Left colon (tissue), 2 donors: Measurements from ENCODE around the gene HOXD4. TPM values are rescaled to one million over a fixed set of nuclear protein-coding genes. Genes with fewer than 3 reads are reported as not detected.

Experiments used
- ATAC-seq: fragments of 200-7000 bp; cut with Tn5 transposase; one replicate; pipeline ENCODE4 v1.9.1; 2020; ENCODE audit warnings: mild to moderate bottlenecking, moderate library complexity
- DNase-seq, 2 donors: peaks; one replicate each; pipeline ENCODE4 v3.0.0-alpha.2; 2020
- intact Hi-C, 2 donors: fragments of 100-400 bp; cut with DNase I in 1 of 2; cut with micrococcal nuclease in 1 of 2; formaldehyde crosslinking; loops; one replicate each; pipeline versions ENCODE4 v1.11.2 to v1.14.0; 2022; cut with DNase I, micrococcal nuclease
- total RNA-seq, 2 donors: library from RNA; stranded (reverse); fragmentation: NEBNext Ultra II Directional; extraction: Animal tissue kit (Norgen Biotek cat#: 25700); gene quantifications; one replicate each; pipeline ENCODE4 v1.2.1, GENCODE V29; 2021
- donor health status: DM: no; HTN: no; CAD: no.
- donor health status: DM: yes; HTN: yes; CAD: no.

The HOXD4 gene
- total RNA-seq, 2 donors from 2014 or later: 3.8 to 9.7 TPM

- intact Hi-C loops: no loop called here
- DNase-seq: peak in 1 of 2 donors; percentile 22
- no peak for ATAC-seq
Measured at GRCh38 chr2:176135035-176135440, 16.3 kb upstream of the HOXD4 start.

DNA sequence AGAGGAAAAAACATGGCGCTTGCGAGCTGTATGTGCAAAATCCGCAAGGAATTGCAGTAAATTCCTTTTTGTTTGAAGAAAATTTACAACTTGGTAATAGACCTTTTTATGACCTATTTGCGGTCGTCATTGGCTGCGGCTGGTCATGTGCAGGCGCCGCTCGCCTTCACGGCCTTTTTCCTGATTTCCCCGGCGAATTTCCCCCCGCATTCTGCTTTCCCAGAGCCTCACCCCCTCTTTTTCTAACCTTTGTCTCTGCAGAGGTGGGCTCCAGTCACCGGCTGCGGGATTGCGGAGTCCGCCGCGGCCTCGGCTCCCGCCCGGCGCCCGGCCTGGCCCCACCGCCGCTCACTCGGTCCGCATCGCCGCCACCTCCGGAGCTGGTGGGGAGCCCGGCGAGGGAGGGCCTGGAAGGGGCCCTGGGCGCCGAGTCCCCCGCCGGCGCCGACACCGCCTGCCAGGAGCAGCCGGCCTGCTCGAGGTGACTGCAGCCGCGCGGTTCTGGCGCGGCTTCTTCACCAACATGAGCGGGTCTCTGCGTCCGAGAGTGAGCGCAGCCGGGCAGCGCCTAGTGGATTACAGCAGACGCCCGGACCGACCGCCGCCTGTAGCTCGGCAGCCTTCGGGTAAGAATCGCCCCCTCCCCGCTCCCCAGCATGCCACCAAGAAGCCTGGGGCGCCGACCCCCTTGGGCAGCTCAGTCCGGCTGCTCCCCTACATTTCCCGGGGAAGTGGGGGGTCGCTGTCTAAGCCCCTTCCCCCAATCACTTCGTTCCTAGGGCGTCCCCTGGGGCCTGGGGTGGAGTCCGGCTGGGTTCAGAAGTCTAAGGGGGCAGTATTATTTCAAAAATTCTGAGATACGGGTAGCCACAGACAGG lies 14.7 kb upstream of the HOXD4 start:
- ATAC-seq (peak; percentile 59), DNase-seq (peak; percentile 53 to 69)
- intact Hi-C loops: no loop called here

DNA sequence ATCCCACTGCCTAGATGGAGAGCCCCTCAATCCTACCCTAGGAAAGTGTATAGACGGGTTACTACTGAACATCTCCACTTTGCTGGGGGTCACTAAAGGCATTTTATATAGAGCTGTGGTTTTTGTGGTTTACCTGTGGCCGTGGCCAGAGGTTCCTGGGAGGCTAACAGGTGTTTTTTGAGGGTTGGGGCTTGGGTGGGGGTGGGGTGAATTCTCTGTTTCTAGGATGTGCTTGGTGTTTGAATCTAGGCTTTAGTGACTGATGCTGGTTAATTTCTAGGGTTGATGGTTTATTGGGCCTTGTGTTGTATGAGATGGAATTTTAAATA lies 14.1 kb upstream of the HOXD4 start:
- intact Hi-C loops: no loop called here

DNA sequence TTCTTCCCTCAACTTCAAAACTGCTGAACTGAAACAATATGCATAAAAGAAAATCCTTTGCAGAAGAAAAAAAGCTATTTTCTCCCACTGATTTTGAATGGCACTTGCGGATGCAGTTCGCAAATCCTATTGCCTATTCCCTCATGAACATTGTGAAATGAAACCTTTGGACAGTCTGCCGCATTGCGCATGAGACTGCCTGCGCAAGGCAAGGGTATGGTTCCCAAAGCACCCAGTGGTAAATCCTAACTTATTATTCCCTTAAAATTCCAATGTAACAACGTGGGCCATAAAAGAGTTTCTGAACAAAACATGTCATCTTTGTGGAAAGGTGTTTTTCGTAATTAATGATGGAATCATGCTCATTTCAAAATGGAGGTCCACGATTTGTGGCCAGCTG lies 13.4 kb upstream of the HOXD4 start:
- peak in 1 of 2 donors; percentile 26 for DNase-seq

More for the DNA sequence above, 14.1 kb upstream of the HOXD4 start:
- DNase-seq: no peak
- no peak for ATAC-seq

DNA sequence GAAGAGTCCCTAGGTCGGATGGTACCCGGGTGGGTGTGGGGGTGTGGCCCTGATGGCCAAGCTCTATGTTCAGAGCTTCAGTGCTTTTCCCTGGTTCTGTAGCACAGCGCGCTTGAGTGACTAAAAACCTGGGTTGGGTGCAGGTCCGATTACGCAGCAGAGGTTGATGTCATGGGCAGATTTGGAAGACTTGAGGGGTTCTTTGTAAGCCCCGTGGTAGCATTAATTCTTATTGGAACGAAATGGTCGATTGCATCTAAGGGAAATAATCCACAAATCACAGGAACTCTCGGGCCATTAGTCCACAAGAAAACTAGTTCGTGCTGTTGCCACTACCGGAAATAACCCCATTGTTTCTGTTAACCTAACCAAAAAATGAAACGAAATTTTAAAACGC lies 12.8 kb upstream of the HOXD4 start:
- intact Hi-C loops: no loop called here
- DNase-seq (peak in 1 of 2 donors; percentile 35), ATAC-seq (no peak)

More for the DNA sequence above, 13.4 kb upstream of the HOXD4 start:
- intact Hi-C loops: no loop called here
- ATAC-seq: no peak

- intact Hi-C loops: no loop called here
Measured at GRCh38 chr2:176138923-176139660, 12.3 kb upstream of the HOXD4 start.

DNA sequence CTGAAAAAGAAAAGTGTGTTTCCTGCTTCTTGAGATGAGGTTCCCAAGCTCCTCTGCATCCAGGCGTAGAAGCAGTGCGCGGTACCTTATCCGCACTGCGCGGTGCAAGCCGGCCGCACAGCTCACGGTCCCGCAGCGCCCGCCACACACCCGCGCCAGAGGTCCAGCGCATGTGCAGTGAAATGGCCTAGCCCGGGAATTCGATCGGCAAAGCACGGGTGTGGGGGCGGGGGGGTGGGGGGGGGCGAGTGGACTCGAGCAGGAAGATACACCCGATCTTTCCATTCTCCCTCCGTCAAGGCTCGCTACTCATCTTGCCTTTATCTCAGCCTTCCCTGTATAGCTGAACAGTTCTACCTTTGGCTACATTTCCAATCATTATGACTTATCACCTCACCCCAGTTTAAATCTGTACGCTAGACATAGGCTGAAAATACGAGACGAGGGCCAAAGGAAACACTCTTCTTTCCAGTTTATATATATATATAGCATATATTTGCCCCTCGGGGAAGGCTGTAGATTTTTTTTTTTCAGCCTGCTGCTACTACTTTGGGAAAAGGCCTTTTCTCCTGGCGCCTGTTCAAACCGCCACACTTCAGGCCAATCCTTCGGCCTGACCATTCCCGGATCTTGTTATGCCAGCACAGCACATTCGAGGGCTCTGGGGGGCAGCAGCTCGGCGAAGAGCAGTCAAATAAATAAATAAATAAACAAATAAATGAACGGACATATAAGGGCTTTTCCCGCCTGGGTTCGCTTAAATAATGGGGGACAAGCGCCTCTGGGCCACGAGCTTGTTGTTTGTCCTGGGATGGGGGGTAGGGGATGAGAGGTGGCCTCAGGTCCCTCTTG lies 11.5 kb upstream of the HOXD4 start:
- ATAC-seq (no peak), DNase-seq (peak in 1 of 2 donors; percentile 38)
- intact Hi-C loops: loop anchor here (2.0 to 10.0 kb wide), 7 partner anchors 125 to 497 kb away; partner anchors contain the start of gene MTX2 (in 1 of the 2)

More at GRCh38 chr2:176138923-176139660, 12.3 kb upstream of the HOXD4 start:
- no peak for ATAC-seq
- peak in 1 of 2 donors; percentile 35 for DNase-seq

DNA sequence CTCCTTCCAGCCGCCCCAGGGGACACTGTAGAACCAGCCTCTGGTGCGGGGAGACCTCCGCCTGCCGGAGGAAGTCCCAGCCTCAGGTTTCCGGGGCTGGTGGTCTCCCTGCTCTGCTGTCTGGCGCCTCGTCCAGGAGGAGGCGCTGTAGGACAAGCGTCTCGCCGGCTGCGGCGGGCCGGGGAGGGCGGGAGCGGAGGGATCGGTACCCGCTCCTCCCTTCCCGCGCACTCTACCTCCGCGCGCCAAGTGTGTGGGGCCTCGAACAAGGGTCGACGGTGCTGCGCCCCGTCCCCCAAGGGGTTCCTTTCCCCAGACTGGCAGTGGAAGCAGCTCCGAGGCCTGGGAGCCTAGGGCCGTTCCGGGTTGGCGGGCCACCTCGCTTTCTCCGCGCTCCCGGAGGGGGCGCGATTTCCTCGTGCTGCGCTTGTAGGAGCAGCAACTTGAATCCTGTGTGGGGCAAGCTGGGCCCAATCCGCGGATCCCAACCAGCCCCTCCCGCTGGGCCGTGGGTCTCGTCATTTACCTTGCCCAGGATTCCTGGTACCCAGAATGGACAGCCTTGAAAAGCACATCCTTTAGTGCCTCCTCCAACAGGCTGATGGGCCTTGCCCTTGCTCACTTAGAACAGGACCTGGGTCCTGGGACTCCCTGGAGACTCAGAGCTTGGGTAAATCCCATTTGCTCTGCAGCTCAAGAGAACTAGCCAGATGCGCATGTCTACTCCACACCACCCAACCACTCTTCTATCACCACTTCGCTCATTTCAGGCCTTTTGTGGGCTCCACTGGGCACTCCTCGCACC lies 10.6 kb upstream of the HOXD4 start:
- intact Hi-C loops: loop anchor here (2.0 to 10.0 kb wide), 7 partner anchors 124 to 497 kb away; partner anchors contain the start of gene MTX2 (in 1 of the 2)
- peak; percentile 69 for ATAC-seq
- DNase-seq: peak; percentile 60 to 81

- intact Hi-C loops: loop anchor here (5.0 to 10.0 kb wide), 5 partner anchors 123 to 495 kb away; partner anchors contain the start of gene MTX2 (in 1 of the 2)
- no peak for DNase-seq
- ATAC-seq: no peak
Measured at GRCh38 chr2:176142281-176142680, 9.1 kb upstream of the HOXD4 start.

DNA sequence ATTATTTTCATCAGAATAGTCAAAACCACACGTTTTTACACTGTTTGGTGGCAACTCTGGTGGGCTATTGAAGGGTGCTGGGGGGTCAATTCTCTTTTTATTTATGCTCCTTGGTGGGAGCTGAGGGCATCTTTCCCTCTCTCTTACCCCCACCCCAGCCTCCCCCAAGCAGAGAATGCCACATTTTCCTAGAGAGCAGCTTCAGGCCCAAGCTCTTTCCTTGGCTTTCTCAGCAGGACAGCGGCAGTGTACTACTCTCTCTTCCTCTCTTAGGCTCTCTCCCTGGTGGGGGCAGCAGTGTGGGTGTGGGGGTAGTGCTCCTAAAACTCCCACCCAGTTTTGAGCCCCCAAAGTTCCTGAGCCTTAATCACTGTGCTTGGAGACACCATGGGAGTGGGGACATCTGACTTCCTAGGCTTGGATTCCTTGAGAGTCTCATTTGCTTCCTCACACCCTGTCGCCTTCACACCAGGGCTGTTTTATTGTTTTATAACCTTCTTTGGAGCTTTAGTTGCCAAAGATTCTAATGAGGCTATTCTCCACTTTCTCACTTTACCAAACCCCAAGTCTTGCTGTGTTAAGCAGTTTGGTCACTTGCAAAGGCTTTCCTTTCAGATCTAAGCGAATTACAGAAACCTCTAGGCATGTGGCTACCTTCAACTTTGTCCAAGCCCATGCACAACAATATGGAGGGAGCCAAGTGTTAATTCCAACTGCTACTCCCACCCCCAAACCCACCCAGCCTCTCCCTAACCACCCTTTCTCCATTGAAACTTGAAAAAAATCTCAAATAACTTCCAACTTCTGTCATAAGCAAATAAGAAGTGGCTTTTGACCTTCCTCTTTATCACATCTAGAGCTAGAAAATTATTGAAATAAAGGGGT lies 6.0 kb upstream of the HOXD4 start:
- intact Hi-C loops: loop anchor here (10.0 kb wide), 3 partner anchors 119 to 409 kb away; partner anchors contain the start of gene MTX2 (in 1 of the 2)
- peak in 1 of 2 donors; percentile 11 for DNase-seq
- peak; percentile 68 for ATAC-seq

GRCh38 chr2:176146101-176146500 lies 5.2 kb upstream of the HOXD4 start:
- intact Hi-C loops: loop anchor here (10.0 kb wide), 3 partner anchors 119 to 409 kb away; partner anchors contain the start of gene MTX2 (in 1 of the 2)
- DNase-seq (peak in 1 of 2 donors; percentile 34), ATAC-seq (peak; percentile 86)

GRCh38 chr2:176146645-176147044 lies 4.7 kb upstream of the HOXD4 start:
- ATAC-seq (no peak), DNase-seq (no peak)
- intact Hi-C loops: loop anchor here (10.0 kb wide), 3 partner anchors 118 to 408 kb away; partner anchors contain the start of gene MTX2 (in 1 of the 2)

GRCh38 chr2:176147210-176147799 lies 4.0 kb upstream of the HOXD4 start:
- DNase-seq: no peak
- intact Hi-C loops: loop anchor here (10.0 kb wide), 3 partner anchors 117 to 407 kb away; partner anchors contain the start of gene MTX2 (in 1 of the 2)

DNA sequence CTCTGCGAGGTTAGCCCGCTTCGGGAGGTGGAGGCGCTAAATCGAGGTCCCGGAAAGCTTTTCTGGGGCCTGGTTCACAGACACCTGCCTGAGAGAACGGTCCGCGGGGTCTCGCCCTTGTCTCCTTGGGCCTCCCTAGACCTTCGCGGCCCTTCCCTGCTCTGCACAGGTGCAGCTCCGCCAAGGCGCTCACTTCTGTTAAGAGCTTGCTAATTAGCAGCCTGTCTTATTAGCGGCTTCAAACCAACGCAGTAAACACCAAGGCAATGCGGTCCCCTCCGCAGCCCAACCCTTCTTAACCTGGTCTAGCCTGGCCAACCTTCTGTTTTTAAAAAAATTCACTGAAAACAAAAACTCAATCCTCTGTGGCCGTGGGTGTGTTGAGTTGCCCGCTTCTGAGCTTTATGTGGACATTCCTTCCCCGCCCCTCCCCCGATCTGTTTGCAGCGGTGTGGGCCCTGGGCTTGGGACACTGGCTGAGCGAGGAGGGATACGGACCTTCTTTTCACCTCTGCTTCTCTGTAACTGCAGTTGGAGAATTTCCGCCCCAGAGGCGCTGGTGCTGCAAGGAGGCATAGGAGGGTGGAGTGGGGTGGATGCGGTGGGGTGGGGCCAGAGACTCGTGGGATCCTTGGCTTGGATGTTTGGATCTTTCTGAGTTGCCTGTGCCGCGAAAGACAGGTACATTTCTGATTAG lies 3.4 kb upstream of the HOXD4 start:
- intact Hi-C loops: loop anchor here (10.0 kb wide), 3 partner anchors 117 to 407 kb away; partner anchors contain the start of gene MTX2 (in 1 of the 2)
- ATAC-seq (no peak), DNase-seq (peak in 1 of 2 donors; percentile 45)

More at GRCh38 chr2:176147210-176147799, 4.0 kb upstream of the HOXD4 start:
- ATAC-seq: no peak

DNA sequence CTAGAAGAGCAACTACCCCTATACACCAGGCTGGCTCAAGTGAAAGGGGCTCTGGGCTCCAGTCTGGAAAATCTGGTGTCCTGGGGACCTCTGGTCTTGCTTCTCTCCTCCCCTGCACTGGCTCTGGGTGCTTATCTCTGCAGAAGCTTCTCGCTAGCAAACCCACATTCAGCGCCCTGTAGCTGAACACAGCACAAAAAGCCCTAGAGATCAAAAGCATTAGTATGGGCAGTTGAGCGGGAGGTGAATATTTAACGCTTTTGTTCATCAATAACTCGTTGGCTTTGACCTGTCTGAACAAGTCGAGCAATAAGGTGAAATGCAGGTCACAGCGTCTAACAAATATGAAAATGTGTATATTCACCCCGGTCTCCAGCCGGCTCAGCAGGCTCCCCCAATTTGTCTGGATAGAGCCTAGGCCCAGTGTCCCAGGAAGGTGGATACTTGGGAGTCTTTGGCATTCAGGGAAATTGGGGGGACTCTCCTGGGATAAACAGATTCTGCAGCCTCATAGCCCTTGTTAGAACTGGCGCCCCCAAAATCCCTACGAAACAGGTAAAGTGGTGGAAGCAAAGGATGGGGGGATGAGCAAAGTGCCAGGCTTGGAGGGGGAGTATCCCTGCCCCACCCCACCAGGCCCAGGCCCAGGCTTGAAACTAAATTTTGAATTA lies 2.5 kb upstream of the HOXD4 start:
- no peak for DNase-seq
- intact Hi-C loops: loop anchor here (10.0 kb wide), 3 partner anchors 116 to 406 kb away; partner anchors contain the start of gene MTX2 (in 1 of the 2)
- no peak for ATAC-seq
